IPS-20b (cell line): ENCODE data around the gene GRK5.

Source experiments
- H3K27ac ChIP-seq: one replicate; pipeline ENCODE4 v1.5.1; 2013; ENCODE audit warnings: low read length
- H3K27me3 ChIP-seq: 2 replicates; pipeline ENCODE4 v1.6.1; 2013; ENCODE audit warnings: mild to moderate bottlenecking, low read length, inconsistent platforms; ENCODE audit not compliant: insufficient read depth
- H3K36me3 ChIP-seq: 2 replicates; pipeline ENCODE4 v1.6.1; 2013; ENCODE audit warnings: low read depth, mild to moderate bottlenecking, inconsistent platforms, low read length, moderate library complexity; ENCODE audit not compliant: insufficient read depth
- H3K4me1 ChIP-seq: 2 replicates; pipeline ENCODE4 v1.6.1; 2013; ENCODE audit warnings: mild to moderate bottlenecking, control low read depth, inconsistent platforms, low read length, moderate library complexity; ENCODE audit not compliant: insufficient read depth
- H3K4me3 ChIP-seq: 2 replicates; pipeline ENCODE4 v1.5.1; 2013; ENCODE audit warnings: mild to moderate bottlenecking, low read length, inconsistent platforms
- H3K9ac ChIP-seq: 2 replicates; pipeline ENCODE4 v1.6.1; 2013; ENCODE audit warnings: low read depth, mild to moderate bottlenecking, inconsistent platforms, low read length, moderate library complexity
- H3K9me3 ChIP-seq: 2 replicates; pipeline ENCODE4 v1.6.1; 2013; ENCODE audit warnings: mild to moderate bottlenecking, low read depth, low read length, inconsistent platforms; ENCODE audit not compliant: insufficient read depth

GRK5 gene

GRCh38 chr10:119488675-119489074, 281.3 kb downstream of the GRK5 start:
- Histone ChIP-seq H3K27me3 (peaks cover 25% of the 10 kb centered on the region), H3K36me3 (no peaks in the 10 kb centered on the region), H3K9ac (no peak overlapping the region), H3K27ac (no peak overlapping the region), H3K9me3 (no peaks in the 10 kb centered on the region), H3K4me3 (no peak overlapping the region), H3K4me1 (no peaks in the 10 kb centered on the region)

DNA sequence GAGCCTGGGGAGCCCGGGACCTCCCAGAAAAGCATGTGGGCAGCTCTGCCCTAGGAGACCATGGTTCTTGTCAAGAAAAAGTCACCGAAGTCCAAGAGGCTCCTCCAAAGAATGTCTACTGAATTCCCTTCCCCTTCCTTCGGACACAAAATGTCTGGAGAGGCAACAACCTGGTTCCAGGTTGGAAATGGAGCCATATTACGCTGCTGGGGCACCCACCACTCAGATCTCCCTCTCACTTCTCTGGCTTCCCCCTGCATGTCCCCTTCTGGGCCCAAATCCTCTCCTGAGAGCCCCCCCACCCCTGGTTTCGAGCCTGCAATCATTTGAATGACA, 282.6 kb downstream of the GRK5 start:
- peak overlapping the region; percentile 74; the same call in 1 of the 2 replicates for H3K4me3 ChIP-seq
- no peak overlapping the region for H3K27ac ChIP-seq
- H3K9me3 ChIP-seq, result no peaks in the 10 kb centered on the region
- H3K36me3 ChIP-seq, result no peaks in the 10 kb centered on the region
- peaks cover 24% of the 10 kb centered on the region for H3K27me3 ChIP-seq
- no peak overlapping the region for H3K9ac ChIP-seq
- H3K4me1 ChIP-seq, result no peaks in the 10 kb centered on the region

GRCh38 chr10:119491966-119492757, 284.8 kb downstream of the GRK5 start:
- H3K4me1 ChIP-seq, result no peaks in the 10 kb centered on the region
- H3K27ac ChIP-seq, result no peak overlapping the region
- H3K9ac ChIP-seq, result no peak overlapping the region
- H3K4me3 ChIP-seq, result no peak overlapping the region
- peaks cover 26% of the 10 kb centered on the region; the same call in 1 of the 2 replicates for H3K27me3 ChIP-seq
- H3K9me3 ChIP-seq, result no peaks in the 10 kb centered on the region
- H3K36me3 ChIP-seq, result no peaks in the 10 kb centered on the region

- Histone ChIP-seq H3K9me3 (no peaks in the 10 kb centered on the region), H3K9ac (no peak overlapping the region), H3K4me3 (no peak overlapping the region), H3K36me3 (no peaks in the 10 kb centered on the region), H3K27ac (no peak overlapping the region), H3K4me1 (no peaks in the 10 kb centered on the region), H3K27me3 (peaks cover 20% of the 10 kb centered on the region; the same call in 1 of the 2 replicates)
These were observed 285.8 kb downstream of the GRK5 start for GRCh38 chr10:119493155-119493554.

DNA sequence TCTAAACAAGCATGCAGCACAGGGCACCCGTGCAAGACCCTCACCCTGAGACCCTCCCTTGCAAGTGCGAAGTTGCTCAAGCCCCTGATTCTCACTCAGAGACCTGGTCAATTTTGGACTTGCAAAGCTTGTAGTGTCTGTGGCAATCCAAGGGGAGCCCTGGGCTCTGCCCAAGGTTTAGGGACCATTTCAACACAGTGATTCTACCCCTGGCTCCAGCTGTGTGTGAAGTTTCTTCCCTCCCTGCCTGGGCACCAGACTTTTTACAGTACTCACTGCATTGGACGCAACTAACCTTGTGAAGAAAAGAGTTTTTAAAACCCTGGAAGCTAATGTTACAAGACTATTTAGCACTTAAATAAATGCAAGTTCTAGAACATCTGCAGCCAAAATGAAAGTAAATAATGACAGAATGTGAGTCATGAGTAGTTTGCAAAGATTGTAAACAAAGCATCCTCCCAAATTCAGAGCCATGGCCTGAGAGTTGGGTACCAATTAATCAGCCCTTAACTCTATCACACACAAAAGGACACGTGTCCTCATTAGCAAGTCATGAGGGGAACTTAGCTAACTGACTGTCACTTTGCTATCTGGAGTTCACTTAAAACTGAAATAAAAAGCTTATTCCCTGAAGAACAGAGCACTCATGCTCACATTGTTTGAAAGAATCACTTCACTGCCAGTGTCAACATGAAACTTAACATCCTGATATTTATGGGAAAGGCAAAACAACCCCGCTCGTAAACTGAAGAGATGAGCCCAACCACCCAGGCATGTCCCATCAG, 287.1 kb downstream of the GRK5 start:
- H3K27ac ChIP-seq, result no peak overlapping the region
- no peak overlapping the region for H3K9ac ChIP-seq
- no peaks in the 10 kb centered on the region for H3K4me1 ChIP-seq
- H3K36me3 ChIP-seq, result no peaks in the 10 kb centered on the region
- no peaks in the 10 kb centered on the region for H3K9me3 ChIP-seq
- H3K4me3 ChIP-seq, result no peak overlapping the region
- H3K27me3 ChIP-seq, result peaks cover 15% of the 10 kb centered on the region; the same call in 1 of the 2 replicates

GRCh38 chr10:119495021-119495505, 287.7 kb downstream of the GRK5 start:
- H3K27me3 ChIP-seq, result peaks cover 15% of the 10 kb centered on the region; the same call in 1 of the 2 replicates
- H3K27ac ChIP-seq, result no peak overlapping the region
- H3K9me3 ChIP-seq, result no peaks in the 10 kb centered on the region
- no peak overlapping the region for H3K4me3 ChIP-seq
- H3K9ac ChIP-seq, result no peak overlapping the region
- no peaks in the 10 kb centered on the region for H3K4me1 ChIP-seq
- H3K36me3 ChIP-seq, result no peaks in the 10 kb centered on the region

DNA sequence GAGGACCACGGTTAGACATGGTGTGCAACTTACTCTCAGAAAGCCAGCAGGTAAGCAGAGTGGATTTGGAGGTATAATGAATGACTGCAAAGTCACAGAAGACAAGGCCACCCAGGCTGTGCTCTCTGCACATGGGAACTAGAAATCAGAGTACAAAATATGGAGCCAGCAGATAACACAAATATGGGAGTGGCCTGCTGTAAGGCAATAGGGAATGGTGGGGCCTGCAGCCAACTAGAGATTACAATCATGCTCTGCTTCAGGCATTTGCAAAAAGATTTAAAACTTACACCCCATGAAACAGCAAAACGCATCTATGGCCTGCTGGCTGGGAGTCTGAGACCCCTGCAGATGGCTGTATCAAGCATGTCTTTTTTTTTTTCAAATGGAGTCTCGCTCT, 288.2 kb downstream of the GRK5 start:
- Histone ChIP-seq H3K27ac (no peak overlapping the region), H3K27me3 (peaks cover 15% of the 10 kb centered on the region; the same call in 1 of the 2 replicates)

DNA sequence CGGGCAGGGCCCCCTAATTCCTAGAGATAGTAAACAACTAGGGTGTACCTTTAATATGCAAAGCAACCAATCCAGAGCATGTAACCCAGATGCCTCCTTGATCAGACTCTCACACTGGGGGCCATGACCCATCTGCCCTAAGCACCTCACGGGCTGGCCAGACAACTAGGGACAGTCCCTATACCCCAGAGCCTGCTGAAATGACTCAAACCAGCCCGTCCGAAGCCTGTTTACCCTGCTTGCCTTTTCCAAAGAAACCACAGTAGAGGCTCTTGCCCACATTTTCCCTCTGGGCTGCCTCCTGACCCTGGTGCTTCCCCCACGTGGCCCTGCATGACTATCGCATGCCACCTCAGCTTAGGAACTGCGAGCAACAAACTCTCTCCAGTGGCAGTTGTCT, 288.9 kb downstream of the GRK5 start:
- Histone ChIP-seq H3K4me3 (no peak overlapping the region), H3K9ac (no peak overlapping the region), H3K9me3 (no peaks in the 10 kb centered on the region), H3K4me1 (no peaks in the 10 kb centered on the region), H3K36me3 (no peaks in the 10 kb centered on the region), H3K27ac (no peak overlapping the region), H3K27me3 (peaks cover 15% of the 10 kb centered on the region; the same call in 1 of the 2 replicates)

More for the DNA sequence above, 288.2 kb downstream of the GRK5 start:
- no peak overlapping the region for H3K4me3 ChIP-seq
- H3K36me3 ChIP-seq, result no peaks in the 10 kb centered on the region
- no peaks in the 10 kb centered on the region for H3K9me3 ChIP-seq
- H3K9ac ChIP-seq, result no peak overlapping the region
- no peaks in the 10 kb centered on the region for H3K4me1 ChIP-seq

DNA sequence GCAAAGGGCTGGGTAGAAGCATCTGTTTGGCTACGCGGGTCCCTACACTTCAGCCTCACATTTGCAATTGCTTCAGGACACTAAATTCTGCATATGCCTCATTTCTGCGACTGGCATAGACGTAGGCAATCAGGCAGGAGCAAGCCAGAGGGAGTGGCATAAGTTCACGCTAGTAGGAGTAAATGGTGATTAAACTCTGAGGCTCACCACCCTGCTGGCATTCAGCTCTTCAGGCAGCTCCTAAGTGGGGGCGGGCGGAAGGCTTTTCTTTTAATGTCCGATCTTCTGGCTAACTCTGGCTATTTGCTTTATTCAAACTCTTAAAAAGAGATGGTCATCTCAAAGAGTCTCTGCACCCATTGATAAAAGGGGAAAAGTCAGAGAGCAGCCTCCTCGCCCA, 289.9 kb downstream of the GRK5 start:
- peaks cover 11% of the 10 kb centered on the region; the same call in 1 of the 2 replicates for H3K27me3 ChIP-seq
- no peaks in the 10 kb centered on the region for H3K9me3 ChIP-seq
- no peaks in the 10 kb centered on the region for H3K4me1 ChIP-seq
- no peak overlapping the region for H3K4me3 ChIP-seq
- no peak overlapping the region for H3K27ac ChIP-seq
- H3K9ac ChIP-seq, result no peak overlapping the region
- H3K36me3 ChIP-seq, result no peaks in the 10 kb centered on the region

GRCh38 chr10:119498889-119499676, 291.7 kb downstream of the GRK5 start:
- no peaks in the 10 kb centered on the region for H3K36me3 ChIP-seq
- H3K9me3 ChIP-seq, result no peaks in the 10 kb centered on the region
- H3K27me3 ChIP-seq, result peaks cover 11% of the 10 kb centered on the region; the same call in 1 of the 2 replicates
- no peak overlapping the region for H3K9ac ChIP-seq
- H3K4me3 ChIP-seq, result no peak overlapping the region
- no peak overlapping the region for H3K27ac ChIP-seq
- H3K4me1 ChIP-seq, result no peaks in the 10 kb centered on the region

DNA sequence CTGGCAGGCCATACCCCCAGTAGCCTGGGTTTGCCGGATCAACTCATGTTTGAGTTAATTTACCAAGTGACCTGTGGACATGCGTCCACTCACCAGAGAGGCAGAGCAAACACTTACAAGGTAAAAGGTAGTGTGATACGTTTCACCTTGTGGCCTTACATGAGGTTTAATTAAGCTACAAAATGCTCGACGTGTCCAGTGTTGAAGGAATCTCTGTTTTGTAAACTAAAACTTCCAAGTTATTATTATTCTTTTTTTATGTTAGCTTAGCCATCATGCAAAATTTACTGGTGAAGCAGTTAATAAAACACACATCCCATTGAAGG, 292.3 kb downstream of the GRK5 start:
- Histone ChIP-seq H3K36me3 (no peaks in the 10 kb centered on the region), H3K27me3 (peaks cover 10% of the 10 kb centered on the region; the same call in 1 of the 2 replicates), H3K9me3 (no peaks in the 10 kb centered on the region), H3K27ac (no peak overlapping the region), H3K4me3 (no peak overlapping the region), H3K9ac (no peak overlapping the region), H3K4me1 (no peaks in the 10 kb centered on the region)
